Activated CD8-positive, alpha-beta T cell treated with anti-CD3 and anti-CD28 coated beads for 36 hours (primary cell): ENCODE data around the gene INPP4A. TPM values are rescaled to one million over a fixed set of nuclear protein-coding genes. Genes with fewer than 3 reads are reported as not detected.

Experiments
- ATAC-seq: fragments of 200-7000 bp; cut with Tn5 transposase; one replicate; pipeline ENCODE4 v1.10.0; 2021; ENCODE audit warnings: mild to moderate bottlenecking, moderate library complexity
- CTCF ChIA-PET: fragments of 350-600 bp; sonication (Branson Sonifier 250); formaldehyde crosslinking; loops from one replicate; lab custom pipeline; 2021; ENCODE audit warnings: antibody characterized with exemption; lab: Charles Lee
- POLR2A ChIA-PET: fragments of 350-600 bp; sonication (Branson Sonifier 250); formaldehyde crosslinking; loops from one replicate; lab custom pipeline; 2021; ENCODE audit warnings: antibody characterized with exemption; lab: Charles Lee
- DNase-seq: peaks from one replicate; pipeline ENCODE4 v3.0.0-alpha.2; 2020
- H3K27ac Mint-ChIP-seq: one replicate; pipeline ENCODE4 v1.8.0; 2021; ENCODE audit warnings: mild to moderate bottlenecking, mixed read lengths
- H3K27me3 Mint-ChIP-seq: one replicate; pipeline ENCODE4 v1.8.0; 2021; ENCODE audit warnings: mixed read lengths
- H3K36me3 Mint-ChIP-seq: one replicate; pipeline ENCODE4 v1.8.0; 2021; ENCODE audit warnings: low read depth, mixed read lengths
- H3K4me1 Mint-ChIP-seq: one replicate; pipeline ENCODE4 v1.8.0; 2021; ENCODE audit warnings: low read depth, mixed read lengths
- H3K4me3 Mint-ChIP-seq: one replicate; pipeline ENCODE4 v1.8.0; 2021; ENCODE audit warnings: mild to moderate bottlenecking, moderate library complexity, mixed read lengths
- H3K9me3 Mint-ChIP-seq: one replicate; pipeline ENCODE4 v1.8.0; 2021; ENCODE audit warnings: mixed read lengths
- intact Hi-C: fragments of 100-400 bp; cut with micrococcal nuclease; formaldehyde crosslinking; loops from one replicate; pipeline ENCODE4 v1.10.0; 2022
- total RNA-seq, 2 experiments: library from RNA; stranded (reverse); gene quantifications; one replicate each; pipeline ENCODE4 v1.2.3, GENCODE V29; 2021
- TF ChIP-seq, protein P1 (sequence below): fragments of 200-600 bp; IDR thresholded peaks from one replicate; pipeline ENCODE4 v1.8.0; 2022; ENCODE audit warnings: antibody characterized with exemption, mild to moderate bottlenecking

Gene INPP4A
- total RNA-seq, 2 experiments from 2014 or later = 46.7 to 46.9 TPM

DNA sequence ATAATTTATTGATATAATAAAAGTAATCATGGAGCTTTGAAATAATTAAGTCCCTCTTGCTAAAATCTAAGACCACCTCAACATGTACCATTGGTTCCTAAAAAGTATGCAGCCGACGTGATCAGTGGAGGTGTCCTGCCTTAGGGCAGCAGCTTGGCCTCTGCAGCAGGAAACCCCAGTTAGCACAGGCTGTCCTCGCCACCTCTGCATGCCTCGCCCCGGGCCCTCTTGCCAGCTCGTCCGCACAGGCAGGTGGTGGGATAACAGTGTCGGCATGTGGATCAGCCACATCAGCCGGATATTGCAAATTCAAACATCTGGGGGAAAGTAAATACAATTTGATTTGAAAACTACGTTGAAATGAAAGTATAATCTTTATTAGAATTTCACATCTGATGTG is 140.7 kb downstream of the INPP4A start:
- TF ChIP-seq, protein P1, sequence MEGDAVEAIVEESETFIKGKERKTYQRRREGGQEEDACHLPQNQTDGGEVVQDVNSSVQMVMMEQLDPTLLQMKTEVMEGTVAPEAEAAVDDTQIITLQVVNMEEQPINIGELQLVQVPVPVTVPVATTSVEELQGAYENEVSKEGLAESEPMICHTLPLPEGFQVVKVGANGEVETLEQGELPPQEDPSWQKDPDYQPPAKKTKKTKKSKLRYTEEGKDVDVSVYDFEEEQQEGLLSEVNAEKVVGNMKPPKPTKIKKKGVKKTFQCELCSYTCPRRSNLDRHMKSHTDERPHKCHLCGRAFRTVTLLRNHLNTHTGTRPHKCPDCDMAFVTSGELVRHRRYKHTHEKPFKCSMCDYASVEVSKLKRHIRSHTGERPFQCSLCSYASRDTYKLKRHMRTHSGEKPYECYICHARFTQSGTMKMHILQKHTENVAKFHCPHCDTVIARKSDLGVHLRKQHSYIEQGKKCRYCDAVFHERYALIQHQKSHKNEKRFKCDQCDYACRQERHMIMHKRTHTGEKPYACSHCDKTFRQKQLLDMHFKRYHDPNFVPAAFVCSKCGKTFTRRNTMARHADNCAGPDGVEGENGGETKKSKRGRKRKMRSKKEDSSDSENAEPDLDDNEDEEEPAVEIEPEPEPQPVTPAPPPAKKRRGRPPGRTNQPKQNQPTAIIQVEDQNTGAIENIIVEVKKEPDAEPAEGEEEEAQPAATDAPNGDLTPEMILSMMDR = no peak
- Mint-ChIP-seq H3K4me1 (peaks cover 6% of the 10 kb centered on the region), H3K4me3 (no peak overlapping the region), H3K27me3 (no peaks in the 10 kb centered on the region), H3K27ac (no peak overlapping the region), H3K9me3 (no peaks in the 10 kb centered on the region), H3K36me3 (peaks cover 11% of the 10 kb centered on the region)
- CTCF ChIA-PET = interaction anchor here (1.4 to 3.1 kb wide), 5 partner anchors 11 to 200 kb away, joined by 4 to 8 read pairs (median 5); no protein-coding TSS in a partner anchor
- POLR2A ChIA-PET = interaction anchor here (1.1 kb wide), 1 partner anchor 26 kb away, joined by 3 read pairs; no protein-coding TSS in a partner anchor
- intact Hi-C loops = no loop called here
- DNase-seq = no peak
- no peak for ATAC-seq

DNA sequence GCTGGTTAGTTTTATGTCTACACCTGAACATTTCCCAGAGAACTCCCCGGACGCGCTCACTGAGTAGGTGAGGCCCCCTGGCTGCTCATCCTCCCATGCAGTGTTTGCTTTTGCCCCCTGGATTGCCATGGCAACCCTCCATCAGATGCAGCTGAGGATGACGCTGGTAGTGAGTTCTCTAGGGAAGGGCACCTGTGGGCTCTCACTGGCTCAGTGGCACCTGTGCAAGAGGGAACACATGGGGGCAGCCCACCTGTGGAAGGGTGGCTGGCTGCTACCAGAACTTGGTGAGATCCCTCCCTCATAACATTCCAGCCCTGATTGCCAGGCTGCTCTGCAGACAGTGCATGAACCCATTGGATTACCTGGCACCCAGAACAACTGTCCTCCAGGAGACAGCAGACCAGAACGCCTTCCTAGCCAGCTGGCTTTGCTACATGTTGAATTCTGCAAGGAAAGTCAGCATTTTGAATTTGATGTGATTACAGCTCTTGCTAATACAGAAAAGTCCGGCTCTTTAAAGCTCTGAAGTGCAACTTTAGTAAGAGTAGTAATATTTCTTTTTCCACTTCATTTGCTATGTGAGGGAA is 142.0 kb downstream of the INPP4A start:
- TF ChIP-seq, protein P1 = no peak
- DNase-seq = no peak
- H3K27me3 Mint-ChIP-seq = no peaks in the 10 kb centered on the region
- H3K9me3 Mint-ChIP-seq = no peaks in the 10 kb centered on the region
- peak overlapping the region; percentile 25 for H3K27ac Mint-ChIP-seq
- ChIA-PET POLR2A (interaction anchor here (0.6 to 0.7 kb wide), 3 partner anchors 12 to 17 kb away, joined by 3 read pairs; no protein-coding TSS in a partner anchor), CTCF (interaction anchor here (1.5 to 3.1 kb wide), 5 partner anchors 9 to 174 kb away, joined by 3 to 8 read pairs (median 5); no protein-coding TSS in a partner anchor)
- ATAC-seq = no peak
- intact Hi-C loops = no loop called here
- H3K4me1 Mint-ChIP-seq = peaks cover 8% of the 10 kb centered on the region
- peaks cover 19% of the 10 kb centered on the region for H3K36me3 Mint-ChIP-seq
- H3K4me3 Mint-ChIP-seq = no peak overlapping the region

DNA sequence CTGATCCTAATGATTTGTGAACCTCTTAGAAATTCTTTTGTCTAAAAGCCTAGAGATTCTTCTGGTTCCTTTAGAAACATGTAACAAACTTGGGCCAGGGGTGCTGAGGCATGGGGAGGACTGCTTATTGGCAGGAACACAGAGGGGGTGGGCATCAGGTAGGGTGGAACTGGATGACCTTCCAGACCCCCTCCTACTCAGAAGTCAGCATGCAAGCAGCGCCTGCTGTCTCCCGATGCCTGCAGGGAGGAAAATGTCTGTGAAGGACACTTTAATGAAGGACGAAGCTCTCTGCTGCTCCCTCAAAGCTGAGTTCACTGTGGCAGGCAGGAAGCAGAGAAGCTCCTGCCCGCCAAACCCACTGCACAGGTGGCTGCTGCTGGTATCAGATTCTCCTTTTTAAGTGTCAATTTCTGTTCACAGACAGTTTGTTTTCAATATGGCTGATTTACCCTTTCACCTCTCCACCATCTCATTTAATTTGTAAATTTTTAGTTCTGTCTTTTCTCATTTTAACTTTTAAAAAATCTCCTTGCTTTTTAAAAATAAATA is 144.3 kb downstream of the INPP4A start:
- ATAC-seq (no peak), DNase-seq (no peak)
- CTCF ChIA-PET = interaction anchor here (1.4 kb wide), 1 partner anchor 176 kb away, joined by 5 read pairs; no protein-coding TSS in a partner anchor
- POLR2A ChIA-PET = interaction anchor here (0.9 kb wide), 1 partner anchor 10 kb away, joined by 3 read pairs; no protein-coding TSS in a partner anchor
- intact Hi-C loops = no loop called here
- H3K36me3 Mint-ChIP-seq = peaks cover 34% of the 10 kb centered on the region
- TF ChIP-seq, protein P1 = no peak
- H3K27me3 Mint-ChIP-seq = no peaks in the 10 kb centered on the region
- H3K4me3 Mint-ChIP-seq = no peak overlapping the region
- peak overlapping the region; percentile 63 for H3K27ac Mint-ChIP-seq
- peaks cover 2% of the 10 kb centered on the region for H3K9me3 Mint-ChIP-seq
- peaks cover 8% of the 10 kb centered on the region for H3K4me1 Mint-ChIP-seq

DNA sequence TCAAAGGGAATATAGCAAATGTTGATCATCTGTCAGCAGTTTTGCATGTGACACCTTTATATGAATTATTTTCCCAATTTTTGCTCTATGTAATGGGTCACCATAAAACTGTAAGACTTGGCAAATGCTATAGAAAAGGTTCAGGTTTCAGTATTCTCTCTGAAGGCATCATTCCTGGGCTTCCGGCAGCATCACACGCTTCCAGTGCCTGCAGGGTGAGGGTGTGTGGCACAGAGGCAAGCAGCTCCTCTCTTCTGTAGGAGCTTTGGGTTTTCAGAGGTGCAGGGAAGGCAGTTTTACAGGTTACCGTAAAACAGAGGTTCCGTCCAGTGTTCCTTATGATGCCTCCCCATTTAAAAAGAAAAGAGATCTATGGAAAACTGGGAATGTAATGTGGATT is 144.8 kb downstream of the INPP4A start:
- POLR2A ChIA-PET = interaction anchor here (0.9 kb wide), 1 partner anchor 10 kb away, joined by 3 read pairs; no protein-coding TSS in a partner anchor
- TF ChIP-seq, protein P1 = no peak

More for the DNA sequence above, 144.8 kb downstream of the INPP4A start:
- ATAC-seq (no peak), DNase-seq (no peak)
- CTCF ChIA-PET = interaction anchor here (0.7 to 1.4 kb wide), 2 partner anchors 21 to 176 kb away, joined by 3 to 5 read pairs; no protein-coding TSS in a partner anchor
- intact Hi-C loops = no loop called here
- peaks cover 4% of the 10 kb centered on the region for H3K9me3 Mint-ChIP-seq
- peaks cover 8% of the 10 kb centered on the region for H3K4me1 Mint-ChIP-seq
- no peaks in the 10 kb centered on the region for H3K27me3 Mint-ChIP-seq
- peak overlapping the region; percentile 63 for H3K27ac Mint-ChIP-seq
- no peak overlapping the region for H3K4me3 Mint-ChIP-seq
- H3K36me3 Mint-ChIP-seq = peaks cover 38% of the 10 kb centered on the region
